Stimulated activated CD4-positive, alpha-beta T cell treated with anti-CD3 and anti-CD28 coated beads, Interleukin-15, amount 100 ng/mL, for 48 hours (primary cell): ENCODE measurements around the gene ZNF358.

Experiments used
- DNase-seq, 2 donors: peaks; one replicate each; pipeline ENCODE4 v3.0.0-alpha.2; 2020; ENCODE audit warnings: low read depth in 2 of 2

The ZNF358 gene

DNA sequence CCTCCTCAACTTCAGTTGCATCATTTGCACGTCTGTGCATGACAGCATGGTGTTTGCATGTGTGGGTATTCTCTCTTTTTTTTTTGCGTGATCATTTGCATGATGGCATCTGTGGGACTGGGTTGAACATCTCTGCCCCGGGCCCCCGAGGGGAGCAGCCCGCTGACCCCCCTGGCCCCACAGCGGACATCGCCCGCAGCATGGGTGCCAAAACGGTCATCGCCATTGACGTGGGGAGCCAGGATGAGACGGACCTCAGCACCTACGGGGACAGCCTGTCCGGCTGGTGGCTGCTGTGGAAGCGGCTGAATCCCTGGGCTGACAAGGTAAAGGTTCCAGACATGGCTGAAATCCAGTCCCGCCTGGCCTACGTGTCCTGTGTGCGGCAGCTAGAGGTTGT lies 42.8 kb downstream of the ZNF358 start:
- DNase-seq = no peak

DNA sequence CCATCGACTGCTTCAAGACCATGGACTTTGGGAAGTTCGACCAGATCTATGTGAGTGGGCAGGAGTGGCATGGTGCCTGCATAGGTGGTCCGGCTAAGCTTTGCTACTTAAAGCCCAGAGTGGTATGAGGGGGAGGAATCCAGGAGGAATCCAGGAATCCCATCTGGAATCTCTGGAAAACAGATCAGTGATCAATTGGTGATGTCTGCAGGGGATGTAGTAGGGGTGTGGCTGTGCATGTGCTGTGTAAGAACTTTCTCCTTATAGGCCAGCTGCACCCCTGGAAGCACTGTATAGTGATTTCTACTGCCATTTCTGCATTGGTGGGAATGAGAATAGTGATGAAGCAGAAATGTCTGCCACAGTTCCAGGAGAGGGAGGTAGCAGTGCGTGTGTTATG lies 43.2 kb downstream of the ZNF358 start:
- DNase-seq = no peak

DNA sequence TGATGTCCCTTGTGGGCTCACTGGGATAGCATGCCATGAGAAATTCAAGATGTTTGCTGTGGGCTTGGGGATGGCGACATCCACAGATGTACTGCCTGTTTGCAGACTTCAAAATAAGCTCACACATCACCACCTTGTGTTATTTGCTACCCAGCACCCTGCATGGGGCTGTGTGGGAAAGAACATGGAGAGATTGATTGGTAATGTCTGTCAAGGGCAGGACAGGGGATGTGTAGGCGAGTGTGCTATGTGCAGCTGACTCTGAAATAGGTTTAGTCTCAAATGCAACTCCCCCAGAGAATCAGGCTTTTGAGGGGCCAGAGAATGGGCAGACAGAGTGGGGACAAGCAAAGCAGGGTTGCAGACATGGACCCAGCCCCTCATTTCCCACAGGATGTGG lies 44.4 kb downstream of the ZNF358 start:
- DNase-seq = no peak

DNA sequence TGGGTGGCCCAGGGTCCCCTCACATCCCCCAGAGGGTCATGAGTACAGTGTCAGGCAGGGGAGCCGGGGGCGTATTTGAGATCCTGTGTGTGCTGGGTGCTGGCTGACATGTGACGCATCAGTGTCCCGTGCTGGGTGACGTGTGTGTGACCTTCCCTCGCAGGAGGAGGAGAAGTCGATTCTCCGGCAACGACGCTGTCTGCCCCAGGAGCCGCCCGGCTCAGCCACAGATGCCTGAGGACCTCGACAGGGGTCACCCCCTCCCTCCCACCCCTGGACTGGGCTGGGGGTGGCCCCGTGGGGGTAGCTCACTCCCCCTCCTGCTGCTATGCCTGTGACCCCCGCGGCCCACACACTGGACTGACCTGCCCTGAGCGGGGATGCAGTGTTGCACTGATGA lies 45.4 kb downstream of the ZNF358 start:
- no peak for DNase-seq

DNA sequence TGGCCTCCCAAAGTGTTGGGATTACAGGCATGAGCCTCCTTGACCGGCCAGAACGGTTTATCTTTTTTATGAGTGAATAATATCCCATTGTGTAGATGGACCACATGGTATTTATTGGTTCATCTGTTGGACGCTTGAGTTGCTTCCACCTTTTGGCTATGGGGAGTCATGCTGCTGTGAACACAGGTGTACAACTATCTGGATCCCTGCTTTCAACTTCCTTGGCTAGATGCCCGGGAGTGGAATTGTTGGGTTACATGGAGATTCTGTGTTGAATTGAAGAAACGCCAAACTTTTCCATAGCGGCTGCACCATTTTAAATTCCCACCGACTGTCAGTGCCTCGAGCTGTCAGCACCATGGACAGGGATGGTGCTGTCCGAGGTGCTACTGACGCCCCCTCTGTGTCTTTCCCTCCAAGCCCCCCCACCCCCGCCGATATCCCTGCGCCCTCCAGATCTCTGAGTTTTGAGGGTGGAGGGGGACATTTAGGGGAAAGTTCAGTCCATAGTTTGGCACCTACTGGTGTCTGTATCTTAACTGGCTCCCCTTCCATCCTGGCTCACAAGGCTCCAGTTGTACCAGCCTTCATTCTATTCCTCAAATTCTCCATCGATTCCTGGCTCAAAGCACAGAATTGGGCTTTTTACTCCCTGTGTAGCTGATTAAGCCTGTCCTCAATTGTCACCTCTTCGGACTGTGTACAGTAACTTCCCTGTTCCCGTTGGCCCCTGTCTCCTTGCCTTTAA lies 46.9 kb downstream of the ZNF358 start:
- DNase-seq = no peak

DNA sequence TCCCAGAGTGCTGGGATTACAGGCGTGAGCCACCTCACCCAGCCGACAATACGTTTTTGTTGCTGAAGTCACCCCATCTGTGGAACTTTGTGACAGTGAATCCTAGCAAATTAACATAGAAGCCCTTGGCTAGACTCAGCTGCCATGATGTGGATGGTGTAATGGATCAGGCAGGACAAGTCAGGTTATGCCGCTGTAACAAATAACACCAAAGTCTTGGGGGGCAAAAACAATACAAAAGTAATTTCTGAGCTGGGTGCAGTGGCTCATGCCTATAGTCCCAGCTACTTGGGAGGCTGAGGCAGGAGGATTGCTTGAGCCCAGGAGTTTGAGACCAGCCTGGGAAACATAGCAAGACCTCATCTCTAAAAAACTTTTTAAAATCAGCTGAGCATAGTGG lies 49.0 kb downstream of the ZNF358 start:
- DNase-seq = no peak

DNA sequence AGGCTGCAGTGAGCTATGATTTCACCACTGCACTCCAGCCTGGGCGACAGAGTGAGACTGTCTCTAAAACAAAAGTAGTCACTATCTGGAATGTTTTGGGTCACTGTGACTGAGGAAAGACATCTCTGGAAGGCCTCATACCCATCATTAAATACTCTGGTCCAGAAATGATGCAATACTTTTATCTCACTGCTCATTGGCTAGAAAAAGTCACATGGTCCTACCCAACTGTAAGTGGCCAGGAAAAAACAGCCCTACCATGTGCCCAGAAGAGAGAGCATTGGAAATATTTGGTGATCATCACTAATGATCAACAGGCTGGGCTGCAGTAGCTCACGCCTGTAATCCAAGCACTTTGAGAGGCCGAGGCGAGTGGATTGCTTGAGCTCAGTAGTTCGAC lies 49.4 kb downstream of the ZNF358 start:
- DNase-seq = no peak
